GM23248 (cell line): ENCODE results near the gene KDM3A.

Source experiments
- EZH2 ChIP-seq: fragments of 200-600 bp; sonication (generic); IDR thresholded peaks from 2 replicates; pipeline ENCODE4 v1.6.1; 2018; ENCODE audit warnings: antibody characterized with exemption, mild to moderate bottlenecking; ENCODE audit not compliant: insufficient read depth, poor library complexity, severe bottlenecking
- EZH2phosphoT487 ChIP-seq: fragments of 200-600 bp; sonication (generic); IDR thresholded peaks from 2 replicates; pipeline ENCODE4 v1.6.1; 2018; ENCODE audit warnings: antibody characterized with exemption, moderate library complexity, mild to moderate bottlenecking, low read depth; ENCODE audit not compliant: insufficient read depth

DNA sequence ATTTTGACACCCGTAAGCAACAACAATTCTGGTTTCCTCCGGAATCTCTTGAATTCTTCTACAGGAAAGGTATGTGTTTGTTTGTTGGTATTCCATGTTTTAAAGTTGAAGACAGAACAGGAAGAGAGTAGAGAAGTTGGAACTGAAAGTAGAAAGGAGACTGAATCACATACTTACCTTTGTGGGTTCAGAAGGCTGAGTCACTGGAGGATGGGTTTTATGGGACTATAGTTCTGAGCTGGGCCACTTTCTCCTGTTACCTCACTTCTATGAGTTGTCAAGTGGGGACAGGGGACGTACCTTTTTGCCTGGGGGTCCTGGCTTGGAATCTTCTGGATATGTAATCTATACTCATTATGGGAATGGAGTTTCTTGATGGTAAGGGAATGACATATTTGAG, 40.9 kb downstream of the KDM3A start:
- no peak for TF ChIP-seq EZH2
- no peak for TF ChIP-seq EZH2phosphoT487
